CD14-positive monocyte (primary cell): ENCODE results near the gene THBS1. TPM values are rescaled to one million over a fixed set of nuclear protein-coding genes. Genes with fewer than 3 reads are reported as not detected.

Experiments used
- DNase-seq, 3 donors: peaks; one replicate each; pipeline ENCODE4 v3.0.0-alpha.2; 2011 to 2022
- H2AFZ ChIP-seq: 2 replicates; pipeline ENCODE4 v1.6.0; 2012; ENCODE audit warnings: mild to moderate bottlenecking, low read depth, low read length, inconsistent platforms; ENCODE audit not compliant: insufficient read depth, poor library complexity, severe bottlenecking
- H3K27ac ChIP-seq, 2 donors: 1 replicate in 1 of 2; 2 replicates in 1 of 2; pipeline ENCODE4 v1.5.1; 2012 to 2013; ENCODE audit warnings: low read length in 2 of 2, control low read depth in 1 of 2, inconsistent platforms in 1 of 2, low read depth in 1 of 2, mild to moderate bottlenecking in 1 of 2
- H3K27me3 ChIP-seq, 2 donors: one replicate each; pipeline versions ENCODE4 v1.6.0 to v1.6.1; 2011 to 2013; ENCODE audit warnings: low read length in 2 of 2; ENCODE audit not compliant: control insufficient read depth in 2 of 2, insufficient read depth in 2 of 2
- H3K36me3 ChIP-seq, 2 donors: replicated peaks in 1 of 2; 1 replicate in 1 of 2; 2 replicates in 1 of 2; pipeline versions ENCODE4 v1.5.1 to v1.6.1; 2012 to 2013; ENCODE audit warnings: low read length in 2 of 2, control low read depth in 1 of 2, inconsistent platforms in 1 of 2, mild to moderate bottlenecking in 1 of 2; ENCODE audit not compliant: insufficient read depth in 2 of 2, control insufficient read depth in 1 of 2
- H3K4me1 ChIP-seq, 2 donors: 1 replicate in 1 of 2; 2 replicates in 1 of 2; pipeline versions ENCODE4 v1.5.1 to v1.6.1; 2012 to 2013; ENCODE audit warnings: low read length in 2 of 2, control low read depth in 1 of 2, inconsistent platforms in 1 of 2, mild to moderate bottlenecking in 1 of 2, moderate library complexity in 1 of 2; ENCODE audit not compliant: insufficient read depth in 2 of 2, control insufficient read depth in 1 of 2
- H3K4me2 ChIP-seq: replicated peaks from 2 replicates; pipeline ENCODE3; 2012; ENCODE audit warnings: low read length, moderate library complexity, mild to moderate bottlenecking; ENCODE audit not compliant: poor library complexity, severe bottlenecking; ENCODE audit errors: extremely low read depth
- H3K4me3 ChIP-seq, 3 experiments: fragments of 200-600 bp in 1 of 3; sonication (generic) in 1 of 3; replicated peaks in 1 of 3; 1 replicate in 2 of 3; 2 replicates in 1 of 3; pipeline ENCODE4 v1.5.1; 2011 to 2013; ENCODE audit warnings: low read length in 3 of 3, mild to moderate bottlenecking in 3 of 3, control low read depth in 2 of 3, low read depth in 2 of 3, inconsistent platforms in 1 of 3, moderate library complexity in 1 of 3
- H3K79me2 ChIP-seq: 2 replicates; pipeline ENCODE4 v1.6.0; 2012; ENCODE audit warnings: mild to moderate bottlenecking, control low read depth, inconsistent platforms, low read length, moderate library complexity; ENCODE audit not compliant: insufficient read depth
- H3K9ac ChIP-seq: 2 replicates; pipeline ENCODE4 v1.6.0; 2017; ENCODE audit warnings: low read length, mild to moderate bottlenecking; ENCODE audit not compliant: insufficient read depth, poor library complexity, severe bottlenecking
- H3K9me3 ChIP-seq, 2 donors: replicated peaks in 1 of 2; 1 replicate in 1 of 2; 2 replicates in 1 of 2; pipeline versions ENCODE4 v1.5.1 to v1.6.1; 2012 to 2013; ENCODE audit warnings: low read length in 2 of 2, control low read depth in 1 of 2; ENCODE audit not compliant: control insufficient read depth in 1 of 2, insufficient read depth in 1 of 2
- H4K20me1 ChIP-seq: 2 replicates; pipeline ENCODE4 v1.6.0; 2012; ENCODE audit warnings: mild to moderate bottlenecking, low read length, control low read depth, moderate library complexity; ENCODE audit not compliant: insufficient read depth
- H3K27ac Mint-ChIP-seq, 7 donors: one replicate each; pipeline ENCODE4 v1.8.0; 2020; ENCODE audit warnings: mild to moderate bottlenecking in 7 of 7, mixed read lengths in 7 of 7, moderate library complexity in 6 of 7, inconsistent platforms in 2 of 7
- H3K27me3 Mint-ChIP-seq, 3 donors: one replicate each; pipeline ENCODE4 v1.8.0; 2021 to 2022; ENCODE audit warnings: low read depth in 3 of 3, mild to moderate bottlenecking in 3 of 3, mixed read lengths in 3 of 3, moderate library complexity in 3 of 3, inconsistent platforms in 1 of 3
- H3K36me3 Mint-ChIP-seq, 2 donors: one replicate each; pipeline ENCODE4 v1.8.0; 2020; ENCODE audit warnings: mixed read lengths in 2 of 2, inconsistent platforms in 1 of 2, mild to moderate bottlenecking in 1 of 2
- H3K4me1 Mint-ChIP-seq: one replicate; pipeline ENCODE4 v1.8.0; 2020; ENCODE audit warnings: mild to moderate bottlenecking, mixed read lengths
- H3K4me3 Mint-ChIP-seq, 2 donors: one replicate each; pipeline ENCODE4 v1.8.0; 2020; ENCODE audit warnings: mild to moderate bottlenecking in 2 of 2, mixed read lengths in 2 of 2, moderate library complexity in 1 of 2
- H3K9me3 Mint-ChIP-seq, 7 donors: one replicate each; pipeline ENCODE4 v1.8.0; 2020 to 2022; ENCODE audit warnings: mixed read lengths in 7 of 7, mild to moderate bottlenecking in 6 of 7, moderate library complexity in 6 of 7, inconsistent platforms in 2 of 7
- CTCF ChIP-seq: fragments of 200-600 bp; IDR thresholded peaks from one replicate; pipeline ENCODE4 v1.8.0; 2022; ENCODE audit warnings: antibody characterized with exemption, mild to moderate bottlenecking
- WGBS: methylation state at CpG from one replicate; pipeline ENCODE4 v1.1.5; 2013; ENCODE audit warnings: missing lambda C conversion rate; ENCODE audit not compliant: insufficient coverage; 5-methylcytosine and 5-hydroxymethylcytosine counted together
- intact Hi-C, 2 donors: fragments of 100-400 bp; cut with micrococcal nuclease; formaldehyde crosslinking; loops; one replicate each; pipeline versions ENCODE4 v1.15.0 to v1.15.1; 2023
- polyA plus RNA-seq, 3 donors: library from polyadenylated mRNA; depleted of rRNA in 1 of 3; unstranded in 2 of 3; stranded (reverse) in 1 of 3; fragments of 300-500 nt in 2 of 3; fragments of >200 nt in 1 of 3; fragmentation: Illumina TruSeq in 2 of 3; gene quantifications; 1 replicate in 2 of 3; 2 replicates in 1 of 3; pipeline ENCODE4 v1.2.3, GENCODE V29; 2012 to 2021

Gene THBS1
- polyA plus RNA-seq, 3 donors = 0.52 to 151 (median 55.4) TPM

- peaks cover 17 to 28% of the 10 kb centered on the region in 2 donors for H3K4me1 ChIP-seq
- TF ChIP-seq CTCF = no peak
- H3K9ac ChIP-seq = no peak overlapping the region
- intact Hi-C loops = loop anchor here (10.0 kb wide), 2 partner anchors 169 to 411 kb away; no protein-coding TSS in a partner anchor
- peaks cover 2 to 26% of the 10 kb centered on the region in 2 donors for H3K27me3 ChIP-seq
- peaks cover 32% of the 10 kb centered on the region for H3K4me1 Mint-ChIP-seq
- H3K9me3 Mint-ChIP-seq = peaks cover 0 to 5% (median 0%) of the 10 kb centered on the region in 7 donors
- no peaks in the 10 kb centered on the region for H3K79me2 ChIP-seq
- no peak overlapping the region for H3K4me3 ChIP-seq
- no peak overlapping the region for H2AFZ ChIP-seq
- H3K27me3 Mint-ChIP-seq = peaks cover 10 to 35% (median 32%) of the 10 kb centered on the region in 3 donors
- peaks cover 24 to 85% of the 10 kb centered on the region in 2 donors for H3K36me3 ChIP-seq
- H3K27ac ChIP-seq = no peak overlapping the region
- peaks cover 60% of the 10 kb centered on the region for H4K20me1 ChIP-seq
- no peak overlapping the region for H3K4me2 ChIP-seq
- DNase-seq = no peak
- no peaks in the 10 kb centered on the region for H3K9me3 ChIP-seq
- H3K4me3 Mint-ChIP-seq = no peak overlapping the region
- H3K36me3 Mint-ChIP-seq = peaks cover 90 to 94% of the 10 kb centered on the region in 2 donors
- WGBS = 94% methylated on average over 2 of the region's 4 CpGs
- H3K27ac Mint-ChIP-seq = no peak overlapping the region
These were observed 4.5 kb downstream of the THBS1 start for GRCh38 chr15:39585389-39585841.

- Histone ChIP-seq H3K4me2 (no peak overlapping the region), H3K9me3 (no peaks in the 10 kb centered on the region), H2AFZ (no peak overlapping the region), H3K36me3 (peaks cover 25 to 90% of the 10 kb centered on the region in 2 donors), H3K9ac (no peak overlapping the region), H3K27ac (no peak overlapping the region), H3K79me2 (no peaks in the 10 kb centered on the region), H3K4me1 (peaks cover 12 to 24% of the 10 kb centered on the region in 2 donors), H4K20me1 (peaks cover 60% of the 10 kb centered on the region), H3K4me3 (no peak overlapping the region), H3K27me3 (peaks cover 2 to 22% of the 10 kb centered on the region in 2 donors)
- no peak overlapping the region for H3K4me3 Mint-ChIP-seq
- peaks cover 95 to 98% of the 10 kb centered on the region in 2 donors for H3K36me3 Mint-ChIP-seq
- H3K9me3 Mint-ChIP-seq = peaks cover 0 to 5% (median 0%) of the 10 kb centered on the region in 7 donors
- no peak overlapping the region for H3K27ac Mint-ChIP-seq
- intact Hi-C loops = loop anchor here (10.0 kb wide), 2 partner anchors 169 to 411 kb away; no protein-coding TSS in a partner anchor
- peaks cover 10 to 31% (median 30%) of the 10 kb centered on the region in 3 donors for H3K27me3 Mint-ChIP-seq
- TF ChIP-seq CTCF = no peak
- WGBS = 100% methylated on average over 4 of the region's 4 CpGs
- peaks cover 32% of the 10 kb centered on the region for H3K4me1 Mint-ChIP-seq
- DNase-seq = no peak
These were observed 5.0 kb downstream of the THBS1 start for GRCh38 chr15:39585871-39586301.
